K562 (cell line): ENCODE data around the gene RARG. TPM values are rescaled to one million over a fixed set of nuclear protein-coding genes. Genes with fewer than 3 reads are reported as not detected.

Source experiments
- ATAC-seq: fragments of 200-7000 bp; cut with Tn5 transposase; 3 replicates; pipeline ENCODE4 v1.9.1; 2020; ENCODE audit warnings: moderate library complexity
- BruUV-seq: library from RNA; stranded (reverse); fragments of 400-500 nt; replicated peaks from 2 replicates; lab custom pipeline; 2021; lab: Mats Ljungman, UMichigan
- CTCF ChIA-PET: fragments of 300-600 bp; formaldehyde crosslinking; extraction: SDS; loops from one replicate; lab custom pipeline; 2021; ENCODE audit warnings: low intra/inter-chr PET ratio; lab: Yijun Ruan, JAX
- POLR2A ChIA-PET: fragments of 300-600, 350-650 bp; sonication (Branson Sonifier 250); formaldehyde crosslinking; extraction: SDS; loops from one replicate; lab custom pipeline; 2021; ENCODE audit warnings: antibody characterized with exemption, inconsistent platforms; lab: Yijun Ruan, JAX
- DNase-seq, 4 experiments: peaks; one replicate each; pipeline versions ENCODE4 v3.0.0 to v3.0.0-alpha.2; 2011 to 2018; ENCODE audit warnings: low spot score in 3 of 4, mixed read lengths in 3 of 4; ENCODE audit errors: extremely low read depth in 1 of 4
- FAIRE-seq: peaks from 2 replicates; lab custom pipeline; 2011; peaks lifted over from hg19 to GRCh38; lab: Jason Lieb, UNC
- H2AFZ ChIP-seq: 2 replicates; pipeline ENCODE4 v1.6.0; 2011; ENCODE audit warnings: low read depth, low read length, control low read depth, inconsistent platforms
- H3K27ac ChIP-seq: fragments of 200-600 bp; 3 replicates; pipeline ENCODE4 v1.8.0; 2011; ENCODE audit warnings: low read depth, mild to moderate bottlenecking, control low read depth, inconsistent platforms, low read length, moderate library complexity, mixed read lengths; ENCODE audit errors: extremely low read depth
- H3K27me3 ChIP-seq, 2 experiments: fragments of 300-600 bp in 1 of 2; 2 replicates in 1 of 2; 3 replicates in 1 of 2; pipeline versions ENCODE4 v1.6.0 to v1.8.0; 2011; ENCODE audit warnings: inconsistent platforms in 2 of 2, low read length in 2 of 2, mild to moderate bottlenecking in 1 of 2, mixed read lengths in 1 of 2, moderate library complexity in 1 of 2; ENCODE audit not compliant: control insufficient read depth in 2 of 2, insufficient read depth in 2 of 2
- H3K36me3 ChIP-seq: fragments of 300-600 bp; 3 replicates; pipeline ENCODE4 v1.8.0; 2011; ENCODE audit warnings: mild to moderate bottlenecking, low read length, inconsistent platforms; ENCODE audit not compliant: control insufficient read depth, insufficient read depth
- H3K4me1 ChIP-seq, 2 experiments: fragments of 200-600 bp in 1 of 2; replicated peaks in 1 of 2; 2 replicates in 1 of 2; 3 replicates in 1 of 2; pipeline versions ENCODE4 v1.5.1 to v1.8.0; 2011; ENCODE audit warnings: inconsistent platforms in 2 of 2, low read length in 2 of 2, mild to moderate bottlenecking in 1 of 2, mixed read lengths in 1 of 2, moderate library complexity in 1 of 2; ENCODE audit not compliant: control insufficient read depth in 2 of 2, insufficient read depth in 2 of 2
- H3K4me2 ChIP-seq: 2 replicates; pipeline ENCODE4 v1.6.1; 2011; ENCODE audit warnings: low read length, control low read depth, inconsistent platforms, mixed read lengths; ENCODE audit not compliant: insufficient read depth
- H3K4me3 ChIP-seq: fragments of 200-600 bp; sonication (generic), shearing (Covaris generic); 2 replicates; pipeline ENCODE4 v1.5.1; 2016; ENCODE audit warnings: control low read depth, inconsistent platforms
- H3K79me2 ChIP-seq: fragments of 200-600 bp; 3 replicates; pipeline ENCODE4 v1.8.0; 2011; ENCODE audit warnings: low read length, inconsistent platforms; ENCODE audit not compliant: control insufficient read depth, insufficient read depth
- H3K9ac ChIP-seq, 2 experiments: 2 replicates each; pipeline versions ENCODE4 v1.6.0 to v1.6.1; 2011; ENCODE audit warnings: low read depth in 2 of 2, low read length in 2 of 2, control low read depth in 1 of 2, inconsistent platforms in 1 of 2, mild to moderate bottlenecking in 1 of 2, mixed read lengths in 1 of 2; ENCODE audit not compliant: insufficient read depth in 1 of 2
- H3K9me1 ChIP-seq: one replicate; pipeline ENCODE4 v1.6.0; 2011; ENCODE audit warnings: inconsistent platforms, mild to moderate bottlenecking, low read length, moderate library complexity; ENCODE audit not compliant: control insufficient read depth, insufficient read depth
- H3K9me3 ChIP-seq: replicated peaks from 2 replicates; pipeline ENCODE4 v1.5.1; 2011; ENCODE audit warnings: low read depth, low read length, inconsistent platforms; ENCODE audit not compliant: control insufficient read depth, insufficient read depth
- H4K20me1 ChIP-seq: replicated peaks from 2 replicates; pipeline ENCODE4 v1.6.1; 2011; ENCODE audit warnings: low read length, inconsistent platforms, mixed read lengths; ENCODE audit not compliant: control insufficient read depth, insufficient read depth
- CC2D1A ChIP-seq: fragments of 450-650 bp; IDR thresholded peaks from 2 replicates; pipeline ENCODE4 v1.6.1; 2017; ENCODE audit warnings: mild to moderate bottlenecking
- HMG20B ChIP-seq: fragments of 250-450 bp; sonication (Bioruptor Pico); IDR thresholded peaks from 2 replicates; pipeline ENCODE4 v1.5.0; 2021; ENCODE audit warnings: mild to moderate bottlenecking
- NFIC ChIP-seq: fragments of 450-650 bp; IDR thresholded peaks from 2 replicates; pipeline ENCODE4 v1.6.1; 2017; ENCODE audit warnings: mild to moderate bottlenecking, inconsistent platforms
- WGBS: fragments of 100-300 bp; shearing (Covaris generic); methylation state at CpG from one replicate; pipeline ENCODE4 v1.1.6; 2016; ENCODE audit warnings: low coverage, mixed read lengths; ENCODE audit not compliant: insufficient coverage; ENCODE audit errors: missing lambda C conversion rate; 5-methylcytosine and 5-hydroxymethylcytosine counted together
- in situ Hi-C: fragments of 300-500 bp; cut with MboI; formaldehyde crosslinking; loops from 4 replicates; pipeline ENCODE4 v1.15.0; 2018; ENCODE audit warnings: inconsistent platforms, mixed read lengths
- intact Hi-C: fragments of 100-400 bp; cut with micrococcal nuclease; formaldehyde crosslinking; loops from 2 replicates; pipeline ENCODE4 v1.14.2; 2022
- polyA plus RNA-seq, 8 experiments: library from polyadenylated mRNA; depleted of rRNA in 4 of 8; stranded (reverse) in 5 of 8; unstranded in 3 of 8; fragments of >200 nt; fragmentation: Nextera tagmentation in 2 of 8; fragmentation: Illumina TruSeq in 1 of 8; extraction: Ambion mirVana in 2 of 8; extraction: Trizol in 1 of 8; gene quantifications; 2 replicates each; pipeline versions ENCODE4 v1.2.1 to v1.2.3, GENCODE V29; 2011 to 2014; ENCODE audit warnings: inconsistent platforms in 1 of 8, missing spikeins in 1 of 8
- total RNA-seq, 7 experiments: library from RNA; depleted of rRNA in 6 of 7; stranded (reverse); fragments of >200 nt in 6 of 7; fragmentation: Illumina TruSeq in 2 of 7; extraction: Trizol in 2 of 7; gene quantifications; 2 replicates each; pipeline versions ENCODE4 v1.2.1 to v1.2.3, GENCODE V29; 2011 to 2021; ENCODE audit warnings: low replicate concordance in 1 of 7
- TF ChIP-seq, protein P1 (sequence below): IDR thresholded peaks from 2 replicates; pipeline ENCODE4 v1.6.1; 2016; ENCODE audit warnings: missing genetic modification characterization, missing compliant biosample characterization
- TF ChIP-seq, protein P2 (sequence below): fragments of 450-650 bp; IDR thresholded peaks from 2 replicates; pipeline ENCODE4 v1.6.1; 2016; ENCODE audit warnings: missing biosample characterization, missing genetic modification characterization

RARG gene
- total and polyA plus RNA-seq, 9 of the 15 experiments (the other 6 are each of a cell fraction or from before 2014, with no cell fraction given) = 0.18 to 7.6 (median 3.8) TPM

DNA sequence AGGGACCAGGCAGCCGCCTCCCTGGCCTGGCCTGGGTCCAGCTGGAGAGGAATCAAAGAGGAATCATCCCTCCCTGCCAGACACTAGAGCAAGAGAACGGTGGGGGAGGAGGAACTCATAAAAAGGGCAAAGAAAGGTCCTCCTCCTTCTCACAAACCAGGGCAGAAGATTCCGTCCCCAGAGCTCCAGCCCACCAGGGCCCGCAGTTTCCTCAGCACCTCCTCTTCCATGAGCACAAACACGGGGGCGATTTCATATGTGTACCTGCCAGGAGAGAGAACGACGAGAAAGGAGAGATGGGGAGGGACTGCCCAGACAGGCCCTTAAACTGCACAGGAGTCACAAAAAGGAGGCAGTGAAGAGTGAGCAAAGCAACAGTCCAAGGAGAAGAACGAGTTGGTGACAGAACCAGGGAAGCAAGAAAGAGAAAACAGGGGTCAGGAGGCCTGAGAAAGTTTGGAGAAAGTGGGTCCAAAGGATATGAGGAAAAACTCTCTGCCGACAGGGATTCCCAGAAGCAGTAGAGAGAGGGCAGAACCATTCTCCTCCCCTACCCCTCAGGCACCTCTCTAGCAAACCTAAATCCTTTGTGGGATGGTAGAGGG is 60.2 kb downstream of the RARG start:
- Histone ChIP-seq H3K9ac (peak overlapping the region in 1 of 2 experiments; percentile 73; a peak in 1 of 4 replicates), H3K36me3 (no peaks in the 10 kb centered on the region), H3K27ac (no peak overlapping the region), H3K9me3 (no peaks in the 10 kb centered on the region), H3K79me2 (no peaks in the 10 kb centered on the region), H3K4me3 (no peak overlapping the region), H4K20me1 (no peaks in the 10 kb centered on the region), H3K9me1 (no peaks in the 10 kb centered on the region), H3K4me1 (peaks cover 13 to 22% of the 10 kb centered on the region in 2 experiments), H3K27me3 (no peaks in the 10 kb centered on the region), H3K4me2 (no peak overlapping the region), H2AFZ (0 out of 2 replicates have a peak overlapping the region, but pooled peaks have one; percentile 14)
- DNase-seq = peak in 2 of 4 experiments; percentile 42
- BruUV-seq = no TSS peak
- ATAC-seq = peak; percentile 39
- intact Hi-C loops (no loop called here), in situ Hi-C loops (no loop called here)
- ChIA-PET POLR2A (interaction anchor here (0.6 to 3.6 kb wide), 3 partner anchors 9 to 321 kb away, joined by 3 to 15 read pairs (median 3); partner anchors contain the start of genes CSAD and ZNF740), CTCF (no interaction called here)
- TF ChIP-seq CC2D1A (no peak), HMG20B (CRISPR knock-in tag) (no peak), NFIC (peak; percentile 83)
- TF ChIP-seq, protein P1, sequence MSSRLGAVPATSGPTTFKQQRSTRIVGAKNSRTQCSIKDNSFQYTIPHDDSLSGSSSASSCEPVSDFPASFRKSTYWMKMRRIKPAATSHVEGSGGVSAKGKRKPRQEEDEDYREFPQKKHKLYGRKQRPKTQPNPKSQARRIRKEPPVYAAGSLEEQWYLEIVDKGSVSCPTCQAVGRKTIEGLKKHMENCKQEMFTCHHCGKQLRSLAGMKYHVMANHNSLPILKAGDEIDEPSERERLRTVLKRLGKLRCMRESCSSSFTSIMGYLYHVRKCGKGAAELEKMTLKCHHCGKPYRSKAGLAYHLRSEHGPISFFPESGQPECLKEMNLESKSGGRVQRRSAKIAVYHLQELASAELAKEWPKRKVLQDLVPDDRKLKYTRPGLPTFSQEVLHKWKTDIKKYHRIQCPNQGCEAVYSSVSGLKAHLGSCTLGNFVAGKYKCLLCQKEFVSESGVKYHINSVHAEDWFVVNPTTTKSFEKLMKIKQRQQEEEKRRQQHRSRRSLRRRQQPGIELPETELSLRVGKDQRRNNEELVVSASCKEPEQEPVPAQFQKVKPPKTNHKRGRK (tag) = no peak
- TF ChIP-seq, protein P2, sequence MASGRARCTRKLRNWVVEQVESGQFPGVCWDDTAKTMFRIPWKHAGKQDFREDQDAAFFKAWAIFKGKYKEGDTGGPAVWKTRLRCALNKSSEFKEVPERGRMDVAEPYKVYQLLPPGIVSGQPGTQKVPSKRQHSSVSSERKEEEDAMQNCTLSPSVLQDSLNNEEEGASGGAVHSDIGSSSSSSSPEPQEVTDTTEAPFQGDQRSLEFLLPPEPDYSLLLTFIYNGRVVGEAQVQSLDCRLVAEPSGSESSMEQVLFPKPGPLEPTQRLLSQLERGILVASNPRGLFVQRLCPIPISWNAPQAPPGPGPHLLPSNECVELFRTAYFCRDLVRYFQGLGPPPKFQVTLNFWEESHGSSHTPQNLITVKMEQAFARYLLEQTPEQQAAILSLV (tag) = no peak
- no peak for FAIRE-seq
- WGBS = 34% methylated on average over 10 of the region's 10 CpGs
